Renal cortex interstitium (tissue), 3 donors: ENCODE data around the gene ELK4. TPM values are rescaled to one million over a fixed set of nuclear protein-coding genes. Genes with fewer than 3 reads are reported as not detected.

Experiments
- polyA plus RNA-seq, 3 donors: library from polyadenylated mRNA; unstranded; fragments of 120-200 nt; gene quantifications; one replicate each; pipeline ENCODE4 v1.2.1, GENCODE V29; 2013; ENCODE audit not compliant: insufficient read length in 3 of 3

ELK4 gene
- polyA plus RNA-seq, 3 donors = 16.0 to 25.7 (median 17.8) TPM

Other genes with a start within 250 kb of the ELK4 start
- gene LEMD1, start 210.0 kb downstream of the ELK4 start, polyA plus RNA-seq = 1 to 10 TPM; 2.8 to 3.5 (median 3.3) TPM
- 1 to 10 TPM; 3.1 to 3.5 (median 3.2) TPM for gene BLACAT1, start 176.0 kb downstream of the ELK4 start, polyA plus RNA-seq
- gene CDK18, start 127.3 kb downstream of the ELK4 start, polyA plus RNA-seq = 10 to 100 TPM; 20.4 to 53.2 (median 25.1) TPM
- 10 to 100 TPM in 1 of 3 donors, 1 to 10 TPM in 2; 8.6 to 12.5 (median 8.9) TPM for gene SLC45A3, start 48.5 kb upstream of the ELK4 start, polyA plus RNA-seq
- gene NUCKS1, start 118.2 kb upstream of the ELK4 start, polyA plus RNA-seq = 100 to 1,000 TPM; 396 to 473 (median 397) TPM
- 10 to 100 TPM; 35.8 to 40.8 (median 37.0) TPM for gene RAB29, start 143.5 kb upstream of the ELK4 start, polyA plus RNA-seq
- gene SLC41A1, start 181.2 kb upstream of the ELK4 start, polyA plus RNA-seq = 10 to 100 TPM; 31.2 to 32.5 (median 32.1) TPM
- 1 to 10 TPM in 1 of 3 donors, under 1 TPM in 2; 0.13 to 1.6 (median 0.67) TPM for gene PM20D1, start 218.1 kb upstream of the ELK4 start, polyA plus RNA-seq